ENCODE results near the gene C6orf132. TPM values are rescaled to one million over a fixed set of nuclear protein-coding genes. Genes with fewer than 3 reads are reported as not detected.

The C6orf132 gene
- total RNA-seq, 2 donors from 2014 or later = 1.9 to 2.8 TPM

DNA sequence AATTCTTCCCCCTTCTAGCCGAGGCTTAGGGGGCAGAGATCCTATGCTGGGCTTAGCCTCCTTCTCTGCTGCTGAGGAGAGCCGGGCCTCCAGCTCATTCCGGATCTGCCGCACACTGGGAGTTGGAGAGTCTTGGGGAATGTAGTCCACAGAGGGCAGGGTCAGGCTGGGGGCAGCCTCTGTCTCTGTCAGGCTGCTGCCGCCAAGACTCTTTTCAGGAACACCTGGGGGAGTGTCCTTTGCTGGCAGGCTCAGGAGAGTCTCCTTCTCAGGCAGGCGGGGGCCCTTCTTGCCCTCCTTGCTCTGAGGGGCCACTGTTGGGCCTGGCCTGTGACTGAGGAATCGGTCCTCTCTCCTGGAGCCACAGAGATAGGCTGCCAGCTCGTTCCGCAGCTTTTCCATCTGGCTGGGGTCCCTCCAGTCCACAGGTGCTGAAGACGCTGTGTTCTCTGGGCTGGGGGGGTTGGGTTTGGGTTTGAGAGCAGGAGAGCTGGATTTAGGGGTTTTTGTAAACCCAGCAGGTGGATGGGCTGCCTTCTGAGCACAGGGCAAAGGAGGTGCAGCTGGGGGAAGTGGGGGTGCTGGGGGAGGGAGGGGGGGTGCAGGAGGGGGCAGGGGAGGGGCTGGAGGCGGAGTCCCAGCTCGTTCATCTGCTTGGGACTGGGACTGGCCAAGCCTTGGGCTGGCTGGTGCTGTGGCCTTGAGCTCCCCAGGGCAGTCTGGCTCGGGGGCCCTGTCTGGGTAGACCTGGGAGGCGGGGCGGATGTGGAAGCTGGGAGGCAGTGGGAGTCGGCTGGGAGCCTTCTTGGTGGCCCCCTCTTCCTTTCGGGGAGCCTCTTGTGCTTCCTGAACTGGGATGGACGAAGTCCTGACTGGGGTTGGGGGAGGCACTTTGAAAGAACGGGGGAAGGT lies 36.1 kb downstream of the C6orf132 start:
- TF ChIP-seq, protein P1, sequence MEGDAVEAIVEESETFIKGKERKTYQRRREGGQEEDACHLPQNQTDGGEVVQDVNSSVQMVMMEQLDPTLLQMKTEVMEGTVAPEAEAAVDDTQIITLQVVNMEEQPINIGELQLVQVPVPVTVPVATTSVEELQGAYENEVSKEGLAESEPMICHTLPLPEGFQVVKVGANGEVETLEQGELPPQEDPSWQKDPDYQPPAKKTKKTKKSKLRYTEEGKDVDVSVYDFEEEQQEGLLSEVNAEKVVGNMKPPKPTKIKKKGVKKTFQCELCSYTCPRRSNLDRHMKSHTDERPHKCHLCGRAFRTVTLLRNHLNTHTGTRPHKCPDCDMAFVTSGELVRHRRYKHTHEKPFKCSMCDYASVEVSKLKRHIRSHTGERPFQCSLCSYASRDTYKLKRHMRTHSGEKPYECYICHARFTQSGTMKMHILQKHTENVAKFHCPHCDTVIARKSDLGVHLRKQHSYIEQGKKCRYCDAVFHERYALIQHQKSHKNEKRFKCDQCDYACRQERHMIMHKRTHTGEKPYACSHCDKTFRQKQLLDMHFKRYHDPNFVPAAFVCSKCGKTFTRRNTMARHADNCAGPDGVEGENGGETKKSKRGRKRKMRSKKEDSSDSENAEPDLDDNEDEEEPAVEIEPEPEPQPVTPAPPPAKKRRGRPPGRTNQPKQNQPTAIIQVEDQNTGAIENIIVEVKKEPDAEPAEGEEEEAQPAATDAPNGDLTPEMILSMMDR (IDR thresholded peaks at IDR 0.05) = no peak
- Histone ChIP-seq H3K27ac (no peak overlapping the region), H3K36me3 (no peaks in the 10 kb centered on the region), H3K9me3 (peaks cover 0 to 5% of the 10 kb centered on the region in 2 donors), H3K4me3 (no peak overlapping the region), H3K27me3 (no peaks in the 10 kb centered on the region), H3K4me1 (peaks cover 0 to 21% of the 10 kb centered on the region in 2 donors)
- no peak for DNase-seq (ENCODE audit: low spot score)

DNA sequence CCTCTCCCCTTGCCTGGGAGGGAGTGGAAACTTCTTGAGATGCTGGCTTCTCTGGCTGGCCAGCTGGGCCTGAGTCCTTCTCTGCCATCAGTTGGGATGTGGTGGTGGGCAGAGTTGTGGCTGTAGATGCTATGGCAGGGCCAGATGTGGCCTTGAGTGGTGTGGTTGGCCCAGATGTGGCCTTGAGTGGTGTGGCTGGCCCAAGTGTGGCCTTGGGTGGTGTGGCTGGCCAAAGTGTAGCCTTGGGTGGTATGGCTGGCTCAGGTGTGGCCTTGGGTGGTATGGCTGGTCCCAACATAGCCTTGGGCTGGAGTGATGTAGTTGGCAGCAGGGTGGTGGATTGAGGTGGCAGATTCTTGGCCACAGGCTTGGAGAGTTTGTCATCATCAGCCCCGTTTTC lies 36.7 kb downstream of the C6orf132 start:
- DNase-seq (ENCODE audit: low spot score) = no peak
- Histone ChIP-seq H3K27me3 (no peaks in the 10 kb centered on the region), H3K27ac (no peak overlapping the region), H3K4me3 (no peak overlapping the region), H3K36me3 (no peaks in the 10 kb centered on the region), H3K9me3 (peaks cover 0 to 5% of the 10 kb centered on the region in 2 donors), H3K4me1 (peaks cover 0 to 24% of the 10 kb centered on the region in 2 donors)
- TF ChIP-seq, protein P1 (IDR thresholded peaks at IDR 0.05) = no peak

DNA sequence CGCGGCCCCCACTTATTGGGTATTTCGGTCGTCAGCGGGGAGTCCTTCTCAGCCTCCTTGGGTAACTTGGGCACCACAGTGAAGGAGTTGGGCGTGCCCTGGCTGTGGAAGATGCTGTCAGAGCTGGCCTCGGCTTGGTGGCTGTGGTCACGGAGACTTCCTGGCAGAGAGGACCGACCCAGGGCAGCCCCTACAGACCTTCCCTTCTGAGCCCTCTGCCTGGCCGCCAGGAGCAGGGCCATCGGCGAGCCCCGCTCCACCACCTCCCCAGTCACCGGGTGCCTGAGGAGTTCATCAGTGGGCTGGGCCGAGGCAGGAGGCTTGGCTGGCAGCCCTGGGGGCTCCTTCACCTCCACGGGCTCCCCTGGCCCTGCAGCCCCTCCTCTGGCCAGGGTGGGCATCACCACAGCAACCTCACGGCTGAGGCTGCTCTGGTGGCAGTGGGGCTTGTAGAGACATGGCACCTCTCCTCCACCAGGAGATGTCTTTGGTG lies 37.2 kb downstream of the C6orf132 start:
- no peak overlapping the region for H3K27ac ChIP-seq
- no peaks in the 10 kb centered on the region for H3K27me3 ChIP-seq
- H3K9me3 ChIP-seq = peaks cover 0 to under 1% of the 10 kb centered on the region in 2 donors
- no peak for DNase-seq (ENCODE audit: low spot score)
- H3K4me1 ChIP-seq = peaks cover 0 to 28% of the 10 kb centered on the region in 2 donors
- no peak overlapping the region for H3K4me3 ChIP-seq
- no peaks in the 10 kb centered on the region for H3K36me3 ChIP-seq
- TF ChIP-seq, protein P1 (IDR thresholded peaks at IDR 0.05) = no peak

DNA sequence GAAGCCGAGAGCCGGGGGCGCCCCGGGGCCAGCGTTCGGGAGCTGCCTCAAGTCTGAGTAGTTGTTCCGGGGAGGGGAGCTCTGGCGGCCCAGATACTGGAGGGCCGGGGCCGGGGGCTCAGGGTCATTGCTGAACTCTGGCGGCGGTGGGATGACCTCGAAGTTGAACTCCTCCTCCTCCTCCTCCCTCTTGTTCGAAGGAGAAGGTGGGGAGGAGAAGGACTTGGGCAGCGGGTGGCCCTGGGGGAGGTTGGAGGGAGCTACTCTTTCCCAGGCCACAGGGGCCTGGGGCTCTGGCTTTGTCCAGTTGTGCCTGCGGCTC lies 37.7 kb downstream of the C6orf132 start:
- H3K4me3 ChIP-seq = peak overlapping the region; percentile 28 to 50
- H3K36me3 ChIP-seq = no peaks in the 10 kb centered on the region
- H3K27ac ChIP-seq = peak overlapping the region; percentile 41 to 53
- H3K4me1 ChIP-seq = peaks cover 0 to 32% of the 10 kb centered on the region in 2 donors
- DNase-seq (ENCODE audit: low spot score) = no peak
- H3K9me3 ChIP-seq = no peaks in the 10 kb centered on the region
- no peaks in the 10 kb centered on the region for H3K27me3 ChIP-seq
- TF ChIP-seq, protein P1 (IDR thresholded peaks at IDR 0.05) = no peak

DNA sequence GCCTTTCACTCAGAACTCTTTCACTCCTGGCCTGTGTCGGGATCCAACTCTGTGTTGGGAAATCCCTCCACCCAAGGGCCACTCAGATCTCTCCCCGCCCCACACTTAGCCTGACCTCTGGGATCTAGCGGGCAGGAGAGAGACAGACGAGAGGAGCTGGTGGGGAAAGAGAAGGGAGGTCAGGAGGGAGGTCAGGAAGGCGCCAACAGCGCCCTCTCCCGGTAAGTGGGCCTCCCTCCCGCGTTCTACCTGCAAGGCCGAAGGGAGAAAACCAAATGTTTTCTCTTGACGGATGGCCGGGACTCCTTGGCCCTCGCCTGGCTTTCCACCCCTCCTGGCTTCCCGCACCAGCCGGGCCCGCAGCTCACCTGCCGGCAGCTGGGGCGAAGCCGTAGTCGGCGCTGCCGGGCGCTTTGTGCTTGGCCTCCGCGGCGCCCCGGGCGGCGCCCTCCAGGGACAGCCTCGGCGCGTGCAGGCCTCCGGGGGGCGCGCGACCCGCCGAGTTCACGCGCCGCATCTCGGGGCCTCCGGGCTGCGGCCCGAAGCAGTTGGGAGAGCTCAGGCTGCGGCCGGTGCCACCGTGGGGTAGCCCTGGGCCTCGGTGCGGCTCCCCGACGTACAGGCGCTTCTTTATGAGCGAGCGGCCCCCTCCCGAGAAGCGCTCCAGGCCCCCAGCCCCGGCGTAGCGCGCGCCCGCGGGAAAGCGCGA lies 38.2 kb downstream of the C6orf132 start:
- Histone ChIP-seq H3K9me3 (no peaks in the 10 kb centered on the region), H3K4me3 (peak overlapping the region; percentile 28 to 50), H3K27me3 (no peaks in the 10 kb centered on the region), H3K36me3 (no peaks in the 10 kb centered on the region), H3K27ac (peak overlapping the region; percentile 41 to 53), H3K4me1 (peaks cover 0 to 37% of the 10 kb centered on the region in 2 donors)
- TF ChIP-seq, protein P1 (IDR thresholded peaks at IDR 0.05) = peak; percentile 66 to 87
- peak; percentile 76 for DNase-seq (ENCODE audit: low spot score)
